ENCODE results near the gene FANCG.

DNA sequence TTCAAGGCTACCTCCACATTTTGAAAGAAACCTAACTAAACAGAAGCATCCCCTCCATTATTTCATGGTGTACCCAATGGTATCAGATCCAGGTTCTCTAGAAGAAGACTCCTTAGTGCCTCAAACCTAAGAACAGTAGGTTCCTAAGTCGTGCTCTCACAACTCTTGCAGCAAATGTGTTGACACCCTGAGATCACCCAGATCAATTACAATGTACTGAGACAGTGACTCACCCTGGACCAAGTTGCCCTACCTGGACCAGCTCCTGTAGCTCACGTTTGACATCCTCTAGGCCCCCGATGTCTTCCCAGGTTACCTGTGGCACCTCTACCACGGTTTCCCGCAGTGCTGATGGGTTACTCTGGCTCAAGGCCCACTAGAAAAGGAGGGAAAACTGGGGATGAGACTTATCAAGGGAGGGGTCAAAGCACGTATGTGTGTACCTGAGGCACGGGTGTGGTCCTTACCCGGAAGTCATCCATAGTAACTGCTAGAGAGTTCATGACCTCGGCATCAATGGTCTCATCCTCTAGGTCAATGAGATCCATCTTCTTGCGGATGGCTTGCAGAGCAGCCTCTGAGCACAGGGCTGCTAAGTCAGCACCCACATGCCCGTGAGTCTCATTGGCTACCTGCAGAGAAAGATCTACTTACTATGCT, 19.1 kb downstream of the FANCG start:
- TF ChIP-seq, protein P1, sequence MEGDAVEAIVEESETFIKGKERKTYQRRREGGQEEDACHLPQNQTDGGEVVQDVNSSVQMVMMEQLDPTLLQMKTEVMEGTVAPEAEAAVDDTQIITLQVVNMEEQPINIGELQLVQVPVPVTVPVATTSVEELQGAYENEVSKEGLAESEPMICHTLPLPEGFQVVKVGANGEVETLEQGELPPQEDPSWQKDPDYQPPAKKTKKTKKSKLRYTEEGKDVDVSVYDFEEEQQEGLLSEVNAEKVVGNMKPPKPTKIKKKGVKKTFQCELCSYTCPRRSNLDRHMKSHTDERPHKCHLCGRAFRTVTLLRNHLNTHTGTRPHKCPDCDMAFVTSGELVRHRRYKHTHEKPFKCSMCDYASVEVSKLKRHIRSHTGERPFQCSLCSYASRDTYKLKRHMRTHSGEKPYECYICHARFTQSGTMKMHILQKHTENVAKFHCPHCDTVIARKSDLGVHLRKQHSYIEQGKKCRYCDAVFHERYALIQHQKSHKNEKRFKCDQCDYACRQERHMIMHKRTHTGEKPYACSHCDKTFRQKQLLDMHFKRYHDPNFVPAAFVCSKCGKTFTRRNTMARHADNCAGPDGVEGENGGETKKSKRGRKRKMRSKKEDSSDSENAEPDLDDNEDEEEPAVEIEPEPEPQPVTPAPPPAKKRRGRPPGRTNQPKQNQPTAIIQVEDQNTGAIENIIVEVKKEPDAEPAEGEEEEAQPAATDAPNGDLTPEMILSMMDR (IDR thresholded peaks at IDR 0.05) = no peak
- no peak for TF ChIP-seq POLR2A (IDR thresholded peaks at IDR 0.05; ENCODE audit: low read depth)
